ENCODE data around the gene A4GNT.
"Not testable (repeated sequence)": the region's sequence is repeated elsewhere in the genome, so short reads cannot be mapped to it uniquely, and the experiment has no call there.

A4GNT gene

DNA sequence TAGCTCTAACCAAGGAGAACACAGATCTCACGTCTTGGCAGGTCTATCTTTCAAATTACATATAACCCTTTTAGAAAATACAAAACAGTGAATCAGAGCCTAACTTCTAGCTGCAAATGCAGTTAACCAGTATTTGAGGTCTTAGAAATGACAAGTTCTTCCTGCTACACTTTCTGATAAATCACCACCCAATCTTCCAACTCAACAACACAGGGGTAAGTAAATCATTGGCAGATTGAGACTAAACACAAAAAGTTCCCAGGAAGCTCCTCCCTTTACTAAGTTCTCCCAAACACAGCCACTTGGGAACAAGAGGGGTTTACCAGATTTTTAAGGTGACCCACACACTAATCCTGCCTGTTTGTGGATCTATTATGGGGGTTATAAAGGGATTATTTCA lies at the start of gene A4GNT:
Gene A4GNT, minus strand, starts transcription at position 152 of the 400 bp plus-strand sequence. CDS start 1,134 bp downstream, outside the sequence.
- no peak for DNase-seq (ENCODE audit: low read depth)

DNA sequence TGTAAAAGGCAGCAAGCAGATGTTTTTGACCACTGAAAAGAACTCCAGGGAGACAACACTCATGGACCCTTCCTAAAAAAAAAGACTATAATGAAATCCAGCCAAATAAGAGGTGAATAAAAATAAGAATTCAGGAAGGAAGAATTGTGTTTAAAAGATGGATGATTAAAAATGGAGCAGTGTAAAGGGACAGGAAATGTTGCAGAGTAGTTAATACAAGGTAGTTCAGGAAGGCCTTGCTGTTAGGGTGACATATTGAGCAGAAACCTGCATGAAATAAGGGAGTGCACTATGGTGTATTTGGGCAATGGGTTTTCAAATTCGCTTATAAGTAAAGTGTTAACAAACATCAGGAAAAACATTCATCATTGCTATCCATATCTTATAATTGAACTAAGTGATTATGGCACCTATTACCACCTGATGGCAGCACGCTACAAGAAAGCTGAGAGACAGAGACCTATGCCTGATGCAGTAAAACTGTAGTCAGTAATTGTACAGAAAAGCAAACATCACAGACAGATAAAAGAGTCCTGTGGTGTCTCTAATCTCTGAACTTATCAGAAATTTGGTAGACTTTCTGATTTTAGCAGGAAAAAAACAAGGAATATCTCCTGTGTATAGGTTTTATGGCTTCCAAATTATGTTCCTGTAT lies 48.3 kb upstream of the A4GNT start:
- no peak for DNase-seq (ENCODE audit: low read depth)

- peak; percentile 70 for DNase-seq (ENCODE audit: low read depth)
These were observed 42.4 kb upstream of the A4GNT start, which contains the start of gene DBR1 for GRCh38 chr3:138174421-138175131. TSS of gene DBR1 (minus strand) at chr3:138174921. CDS start at chr3:138174795, 126 bp downstream.

DNA sequence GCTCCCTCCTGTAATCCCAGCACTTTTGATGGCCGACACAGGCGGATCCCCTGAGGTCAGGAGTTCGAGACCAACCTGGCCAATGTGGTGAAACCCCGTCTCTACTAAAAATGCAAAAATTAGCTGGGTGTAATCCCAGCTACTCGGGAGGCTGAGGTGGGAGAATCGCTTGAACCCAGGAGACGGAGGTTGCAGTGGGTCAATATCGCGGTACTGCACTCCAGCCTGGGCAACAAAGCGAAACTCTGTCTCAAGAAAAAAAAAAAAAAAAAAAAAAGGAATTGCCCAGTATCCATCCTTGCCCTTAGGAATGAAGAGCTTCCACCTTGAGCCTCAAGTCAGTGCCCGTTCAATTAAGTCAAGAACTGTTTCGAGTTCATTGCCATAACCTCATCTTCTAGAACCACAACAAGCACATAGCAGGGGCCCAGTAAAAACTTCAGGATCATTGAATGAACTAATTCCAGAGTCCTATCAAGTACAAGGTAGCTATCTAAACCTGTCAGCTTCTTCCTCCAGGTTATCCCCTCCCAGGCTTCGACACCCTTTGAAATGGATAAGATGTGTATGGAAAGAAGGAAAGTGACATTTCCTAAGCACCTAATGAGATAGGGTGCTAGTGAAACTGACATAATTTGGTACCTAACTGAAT lies 41.7 kb upstream of the A4GNT start:
- DNase-seq (ENCODE audit: low read depth), result no peak

DNA sequence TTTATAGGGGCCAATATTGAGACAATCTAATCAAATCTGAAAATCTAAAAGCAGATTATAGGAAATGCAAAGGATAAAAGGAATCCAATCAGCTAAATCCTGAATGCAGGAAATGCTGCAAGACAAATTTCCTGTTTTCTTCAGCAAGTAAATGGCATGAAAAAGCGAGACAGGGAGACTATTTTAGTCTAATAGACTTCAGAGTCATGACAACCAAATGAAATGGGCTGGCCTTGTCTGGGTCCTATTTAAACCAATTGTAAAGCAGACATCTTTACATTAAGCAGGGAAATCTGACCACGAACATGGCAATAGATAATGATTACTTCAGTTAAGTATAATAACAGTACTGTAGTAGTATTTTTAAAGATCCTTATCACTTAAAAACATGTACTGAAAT lies 40.4 kb upstream of the A4GNT start:
- no peak for DNase-seq (ENCODE audit: low read depth)

- DNase-seq (ENCODE audit: low read depth), result no peak
These were observed 32.9 kb upstream of the A4GNT start for GRCh38 chr3:138165061-138165460.

- no peak for DNase-seq (ENCODE audit: low read depth)
These were observed 25.6 kb upstream of the A4GNT start for GRCh38 chr3:138157743-138158142.

- DNase-seq (ENCODE audit: low read depth), result no peak
These were observed 22.3 kb upstream of the A4GNT start for GRCh38 chr3:138154534-138154933.

- no peak for DNase-seq (ENCODE audit: low read depth)
These were observed 16.3 kb upstream of the A4GNT start for GRCh38 chr3:138148503-138148902.

DNA sequence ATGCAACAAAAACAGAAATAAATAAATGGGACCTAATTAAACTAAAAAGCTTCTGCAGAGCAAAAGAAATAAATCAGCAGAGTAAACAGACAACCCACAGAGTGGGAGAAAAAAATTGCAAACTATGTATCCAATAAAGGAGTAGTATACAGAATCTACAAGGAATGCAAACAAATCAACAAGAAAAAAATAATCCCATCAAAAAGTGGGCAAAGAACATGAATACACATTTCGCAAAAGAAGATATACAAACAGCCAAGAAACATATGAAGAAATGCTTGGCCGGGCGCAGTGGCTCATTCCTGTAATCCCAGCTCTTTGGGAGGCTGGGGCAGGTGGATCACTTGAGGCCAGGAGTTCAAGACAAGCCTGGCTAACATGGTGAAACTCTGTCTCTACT lies 10.0 kb upstream of the A4GNT start:
- DNase-seq (ENCODE audit: low read depth), result not testable (repeated sequence)

DNA sequence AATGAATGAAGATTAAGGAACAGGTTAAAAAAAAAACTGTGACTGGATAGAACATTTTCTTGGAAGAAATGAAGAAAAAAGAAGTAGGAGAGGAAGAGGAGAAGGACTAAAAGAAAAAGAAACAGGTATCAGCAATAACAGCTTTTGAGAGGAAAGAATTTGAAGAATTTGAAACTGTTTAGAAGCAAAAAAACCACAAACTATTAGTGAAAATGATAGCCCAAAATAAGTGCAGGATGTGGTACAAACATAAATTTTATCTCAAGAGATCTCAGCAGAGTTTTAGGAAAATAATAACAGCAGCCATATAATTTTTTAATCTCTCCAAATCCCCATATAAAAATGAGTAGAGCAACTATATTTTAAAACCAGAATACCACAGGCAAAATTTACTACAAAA lies 8.8 kb upstream of the A4GNT start:
- no peak for DNase-seq (ENCODE audit: low read depth)

- no peak for DNase-seq (ENCODE audit: low read depth)
These were observed 7.5 kb upstream of the A4GNT start for GRCh38 chr3:138139691-138140090.

DNA sequence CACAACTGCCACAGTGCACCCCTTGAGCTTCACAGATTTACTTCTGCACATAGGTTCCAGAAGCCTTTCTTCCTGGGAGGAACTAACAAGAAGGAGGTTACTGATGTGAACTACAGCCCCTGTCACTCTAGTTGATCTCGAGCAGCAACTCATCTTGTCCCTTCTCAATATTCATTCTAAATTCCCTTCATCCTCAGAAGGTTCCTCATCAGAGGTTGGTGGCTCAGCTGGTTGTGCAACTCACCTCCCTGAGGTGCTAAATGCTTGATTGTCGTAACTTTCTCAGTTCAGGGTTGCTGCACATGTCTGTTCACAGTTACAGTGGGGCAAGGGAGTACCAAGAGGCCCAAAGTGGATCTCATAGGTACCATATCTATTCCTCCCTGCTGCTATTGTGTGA lies 5.7 kb upstream of the A4GNT start:
- DNase-seq (ENCODE audit: low read depth), result no peak

GRCh38 chr3:138136201-138136600 lies 4.0 kb upstream of the A4GNT start:
- DNase-seq (ENCODE audit: low read depth), result no peak

DNA sequence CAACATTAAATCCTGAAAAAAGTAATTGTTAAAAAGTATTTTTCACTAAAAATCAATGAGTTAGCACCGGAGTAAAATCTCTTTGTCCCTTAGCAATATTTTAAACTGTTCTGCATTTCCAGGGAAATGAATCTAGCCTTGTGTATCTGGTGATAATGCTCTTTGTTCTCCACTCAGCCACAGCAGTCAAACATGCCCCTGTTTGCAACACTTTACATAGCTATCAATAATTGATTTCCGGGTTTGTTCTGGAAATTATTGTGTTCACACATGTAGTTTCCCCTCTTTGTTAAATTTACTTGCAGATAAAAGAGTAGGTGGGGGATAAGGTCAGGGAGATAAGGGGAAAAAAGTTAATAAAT lies 3.6 kb upstream of the A4GNT start:
- DNase-seq (ENCODE audit: low read depth), result no peak

- DNase-seq (ENCODE audit: low read depth), result no peak
These were observed 3.1 kb upstream of the A4GNT start for GRCh38 chr3:138135146-138135832.

- DNase-seq (ENCODE audit: low read depth), result no peak
These were observed 4.4 kb downstream of the A4GNT start for GRCh38 chr3:138127636-138128365.

DNA sequence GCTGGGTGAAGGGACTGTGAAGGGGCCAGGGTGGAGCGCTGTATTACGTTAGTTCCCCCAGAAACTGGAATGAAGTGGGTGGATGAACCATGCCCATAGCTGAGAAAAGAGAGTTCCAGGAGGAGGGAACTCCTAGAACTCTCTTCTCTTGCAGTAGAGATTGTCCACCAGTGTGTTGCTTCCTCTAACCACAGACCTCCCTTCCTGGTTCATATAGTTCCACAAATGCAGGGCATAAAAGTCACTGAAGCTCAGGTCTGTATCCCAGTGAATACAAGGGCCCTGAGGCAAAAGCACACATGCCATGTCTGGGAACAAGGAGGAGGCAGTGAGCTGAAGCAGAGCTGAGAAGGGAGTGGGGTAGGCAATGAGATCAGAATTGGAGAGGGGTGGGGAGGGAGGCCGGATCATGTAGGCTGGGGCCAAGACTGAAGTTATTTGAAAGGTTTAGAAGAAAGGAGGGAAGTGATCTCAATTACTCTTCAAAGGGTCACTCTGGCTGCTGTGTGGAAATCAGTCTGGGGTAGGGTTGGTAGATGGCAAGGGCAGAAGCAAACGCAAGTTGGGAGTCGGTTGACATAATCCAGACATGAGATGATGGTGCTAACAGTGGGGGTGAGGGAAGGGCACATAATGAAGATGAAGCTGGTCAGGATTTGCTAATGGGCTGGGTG lies 6.5 kb downstream of the A4GNT start:
- DNase-seq (ENCODE audit: low read depth), result no peak

GRCh38 chr3:138124706-138125355 lies 7.4 kb downstream of the A4GNT start:
- DNase-seq (ENCODE audit: low read depth), result no peak

DNA sequence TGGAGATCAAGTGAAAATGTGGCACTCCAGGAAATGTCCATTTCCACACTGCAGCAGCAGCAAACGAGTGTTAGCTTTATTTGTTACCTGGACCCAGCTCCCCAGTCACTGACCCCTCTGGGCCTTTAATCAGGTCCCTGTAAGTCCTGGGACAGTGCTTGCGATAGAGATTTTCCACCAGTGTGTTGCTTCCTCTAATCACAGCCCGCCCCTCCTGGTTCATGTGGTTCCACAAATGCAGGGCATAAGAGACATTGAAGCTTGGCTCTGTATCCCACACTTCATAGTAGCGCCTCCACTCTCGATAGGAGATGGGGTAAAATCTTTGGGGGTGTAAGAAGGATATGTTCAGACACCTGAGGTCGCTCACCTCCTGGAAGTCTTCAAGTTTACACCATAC lies 8.0 kb downstream of the A4GNT start:
- DNase-seq (ENCODE audit: low read depth), result no peak

GRCh38 chr3:138119423-138119766 lies 12.8 kb downstream of the A4GNT start:
- no peak for DNase-seq (ENCODE audit: low read depth)

All from activated T-cell treated with anti-CD3 and anti-CD28 coated beads for 24 hours (primary cell).